ENCODE results near the gene CRYBG1. TPM values are rescaled to one million over a fixed set of nuclear protein-coding genes. Genes with fewer than 3 reads are reported as not detected.

The CRYBG1 gene
- total RNA-seq, 1 experiment from 2014 or later, result 5.7 TPM

DNA sequence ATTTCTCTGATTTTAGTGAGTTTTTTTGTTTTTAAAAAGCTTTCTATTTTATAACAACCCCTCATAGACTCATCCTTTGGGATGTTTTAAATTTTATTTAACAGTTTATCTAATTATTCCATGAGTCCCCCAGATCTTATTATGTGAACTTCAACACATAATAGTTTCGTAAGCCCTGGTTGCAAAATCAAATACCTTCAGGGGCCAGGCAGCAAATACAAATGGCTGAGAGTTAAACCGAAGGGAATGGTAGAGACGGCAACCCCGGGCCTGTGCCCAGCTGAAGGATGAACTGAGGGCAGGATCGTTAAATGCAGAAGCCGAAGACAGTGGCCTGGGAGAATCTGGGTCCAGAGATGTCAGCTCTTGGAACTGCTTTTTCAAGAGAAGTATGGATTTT is 180.4 kb downstream of the CRYBG1 start:
- no peak overlapping the region for H2BK120ac ChIP-seq (ENCODE audit: low read depth, low read length, poor library complexity, severe bottlenecking)
- H3K79me2 ChIP-seq (ENCODE audit: insufficient read depth, low read length), result no peaks in the 10 kb centered on the region
- Mint-ChIP-seq H3K4me3 (no peak overlapping the region), H3K27ac (no peak overlapping the region; a peak in 1 of 7 replicates), H3K27me3 (ENCODE audit: low read depth) (no peaks in the 10 kb centered on the region), H3K36me3 (ENCODE audit: insufficient read depth in 1 of 3, low read depth in 3 of 3) (no peaks in the 10 kb centered on the region), H3K9me3 (no peaks in the 10 kb centered on the region), H3K4me1 (peaks cover 5 to 8% of the 10 kb centered on the region in 2 experiments)
- H3K23me2 ChIP-seq (ENCODE audit: insufficient read length, low read depth, low read length, poor library complexity, severe bottlenecking), result no peaks in the 10 kb centered on the region
- no peak overlapping the region for H4K5ac ChIP-seq (ENCODE audit: insufficient read length, low read depth, low read length)
- no peak overlapping the region for H2BK12ac ChIP-seq (ENCODE audit: insufficient read length, low read depth, low read length)
- no peak overlapping the region for H3K9ac ChIP-seq (ENCODE audit: extremely low read depth, insufficient read length, low read length)
- no peak overlapping the region for H4K8ac ChIP-seq (replicated peaks; ENCODE audit: insufficient read length, low read depth, low read length)
- no peak overlapping the region for H3T11ph ChIP-seq (ENCODE audit: low read length)
- no peak overlapping the region for H3K18ac ChIP-seq (ENCODE audit: insufficient read length, low read depth, low read length)
- no peak overlapping the region for H3K23ac ChIP-seq (ENCODE audit: insufficient read length, low read depth, low read length)
- no peak overlapping the region for H3K4me2 ChIP-seq (ENCODE audit: insufficient read depth, insufficient read length, low read length)
- H3K4me1 ChIP-seq (ENCODE audit: insufficient read depth, low read length), result no peaks in the 10 kb centered on the region
- H2AK5ac ChIP-seq (ENCODE audit: insufficient read length, low read length), result no peak overlapping the region
- no peaks in the 10 kb centered on the region for H3K9me3 ChIP-seq (ENCODE audit: control insufficient read depth, low read depth, low read length)
- H4K20me1 ChIP-seq (ENCODE audit: control insufficient read depth, insufficient read depth, insufficient read length), result no peaks in the 10 kb centered on the region
- H3K79me1 ChIP-seq (ENCODE audit: insufficient read depth, low read depth, low read length, poor library complexity, severe bottlenecking), result no peaks in the 10 kb centered on the region
- H3K27me3 ChIP-seq (ENCODE audit: insufficient read depth, low read length), result no peaks in the 10 kb centered on the region
- no CpG with 5 or more reads among the region's 6 CpGs for WGBS (ENCODE audit: extremely low coverage, insufficient read length, low lambda C conversion rate)
- H3K14ac ChIP-seq (ENCODE audit: insufficient read depth, low read length), result no peak overlapping the region
- no peak overlapping the region for H3K4ac ChIP-seq (ENCODE audit: low read depth, low read length)
- H3K27ac ChIP-seq (ENCODE audit: insufficient read length, low read depth, low read length), result no peak overlapping the region
- H2BK5ac ChIP-seq (ENCODE audit: insufficient read length, low read length), result no peak overlapping the region
- TF ChIP-seq, protein P1, sequence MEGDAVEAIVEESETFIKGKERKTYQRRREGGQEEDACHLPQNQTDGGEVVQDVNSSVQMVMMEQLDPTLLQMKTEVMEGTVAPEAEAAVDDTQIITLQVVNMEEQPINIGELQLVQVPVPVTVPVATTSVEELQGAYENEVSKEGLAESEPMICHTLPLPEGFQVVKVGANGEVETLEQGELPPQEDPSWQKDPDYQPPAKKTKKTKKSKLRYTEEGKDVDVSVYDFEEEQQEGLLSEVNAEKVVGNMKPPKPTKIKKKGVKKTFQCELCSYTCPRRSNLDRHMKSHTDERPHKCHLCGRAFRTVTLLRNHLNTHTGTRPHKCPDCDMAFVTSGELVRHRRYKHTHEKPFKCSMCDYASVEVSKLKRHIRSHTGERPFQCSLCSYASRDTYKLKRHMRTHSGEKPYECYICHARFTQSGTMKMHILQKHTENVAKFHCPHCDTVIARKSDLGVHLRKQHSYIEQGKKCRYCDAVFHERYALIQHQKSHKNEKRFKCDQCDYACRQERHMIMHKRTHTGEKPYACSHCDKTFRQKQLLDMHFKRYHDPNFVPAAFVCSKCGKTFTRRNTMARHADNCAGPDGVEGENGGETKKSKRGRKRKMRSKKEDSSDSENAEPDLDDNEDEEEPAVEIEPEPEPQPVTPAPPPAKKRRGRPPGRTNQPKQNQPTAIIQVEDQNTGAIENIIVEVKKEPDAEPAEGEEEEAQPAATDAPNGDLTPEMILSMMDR (conservative IDR thresholded peaks at IDR 0.05), result no peak
- no peak overlapping the region for H3K56ac ChIP-seq (ENCODE audit: insufficient read length, low read depth, low read length)
- H2BK15ac ChIP-seq (ENCODE audit: low read depth, low read length), result no peak overlapping the region
- no peak for DNase-seq
- no peak overlapping the region for H2AFZ ChIP-seq (ENCODE audit: low read length)
- no peak overlapping the region for H2BK20ac ChIP-seq (ENCODE audit: low read depth, low read length, poor library complexity, severe bottlenecking)
- no peak overlapping the region for H4K91ac ChIP-seq (ENCODE audit: insufficient read length, low read depth, low read length)
